ENCODE results near the gene IL18. TPM values are rescaled to one million over a fixed set of nuclear protein-coding genes. Genes with fewer than 3 reads are reported as not detected.

IL18 gene
- polyA plus RNA-seq, 2 of the 4 experiments (the other 2 are of a cell fraction) = 95.5 to 119 TPM

GRCh38 chr11:112123129-112123528 lies 40.8 kb downstream of the IL18 start:
- ATAC-seq (no peak), DNase-seq (ENCODE audit: low read depth in 1 of 2, low spot score in 1 of 2) (no peak), FAIRE-seq (no peak)
- H3K27ac ChIP-seq = no peak overlapping the region
- no peak overlapping the region for H3K4me2 ChIP-seq
- H3K4me1 ChIP-seq = peaks cover 3% of the 10 kb centered on the region
- ChIA-PET CTCF (interaction anchor here (3.9 kb wide), 1 partner anchor 9 kb away, joined by 16 read pairs; no protein-coding TSS in a partner anchor), POLR2A (no interaction called here)
- H3K4me3 ChIP-seq = no peak overlapping the region
- no peak for TF ChIP-seq NPAS2 (CRISPR knock-in tag; IDR thresholded peaks at IDR 0.05; ENCODE audit: borderline replicate concordance)
- WGBS (ENCODE audit: missing lambda C conversion rate) = 90% methylated on average over 4 of the region's 4 CpGs
- no peaks in the 10 kb centered on the region for H3K9me3 ChIP-seq

GRCh38 chr11:112121981-112122615 lies 41.8 kb downstream of the IL18 start:
- Histone ChIP-seq H3K4me3 (no peak overlapping the region), H3K9me3 (no peaks in the 10 kb centered on the region), H3K4me1 (no peaks in the 10 kb centered on the region), H3K4me2 (no peak overlapping the region), H3K27ac (no peak overlapping the region)
- CTCF ChIA-PET = interaction anchor here (3.9 kb wide), 1 partner anchor 8 kb away, joined by 16 read pairs; no protein-coding TSS in a partner anchor
- no peak for DNase-seq (ENCODE audit: low read depth in 1 of 2, low spot score in 1 of 2)
- POLR2A ChIA-PET = no interaction called here
- 83% methylated on average over 5 of the region's 5 CpGs for WGBS (ENCODE audit: missing lambda C conversion rate)
- ATAC-seq = no peak
- TF ChIP-seq RARB (CRISPR knock-in tag; IDR thresholded peaks at IDR 0.05) (no peak), FOSB (CRISPR knock-in tag; IDR thresholded peaks at IDR 0.05) (no peak), ELK1 (IDR thresholded peaks at IDR 0.05; ENCODE audit: low read depth, low read length) (no peak), HES2 (IDR thresholded peaks at IDR 0.05) (no peak), CEBPB (IDR thresholded peaks at IDR 0.05) (no peak)
- TF ChIP-seq, protein P1, sequence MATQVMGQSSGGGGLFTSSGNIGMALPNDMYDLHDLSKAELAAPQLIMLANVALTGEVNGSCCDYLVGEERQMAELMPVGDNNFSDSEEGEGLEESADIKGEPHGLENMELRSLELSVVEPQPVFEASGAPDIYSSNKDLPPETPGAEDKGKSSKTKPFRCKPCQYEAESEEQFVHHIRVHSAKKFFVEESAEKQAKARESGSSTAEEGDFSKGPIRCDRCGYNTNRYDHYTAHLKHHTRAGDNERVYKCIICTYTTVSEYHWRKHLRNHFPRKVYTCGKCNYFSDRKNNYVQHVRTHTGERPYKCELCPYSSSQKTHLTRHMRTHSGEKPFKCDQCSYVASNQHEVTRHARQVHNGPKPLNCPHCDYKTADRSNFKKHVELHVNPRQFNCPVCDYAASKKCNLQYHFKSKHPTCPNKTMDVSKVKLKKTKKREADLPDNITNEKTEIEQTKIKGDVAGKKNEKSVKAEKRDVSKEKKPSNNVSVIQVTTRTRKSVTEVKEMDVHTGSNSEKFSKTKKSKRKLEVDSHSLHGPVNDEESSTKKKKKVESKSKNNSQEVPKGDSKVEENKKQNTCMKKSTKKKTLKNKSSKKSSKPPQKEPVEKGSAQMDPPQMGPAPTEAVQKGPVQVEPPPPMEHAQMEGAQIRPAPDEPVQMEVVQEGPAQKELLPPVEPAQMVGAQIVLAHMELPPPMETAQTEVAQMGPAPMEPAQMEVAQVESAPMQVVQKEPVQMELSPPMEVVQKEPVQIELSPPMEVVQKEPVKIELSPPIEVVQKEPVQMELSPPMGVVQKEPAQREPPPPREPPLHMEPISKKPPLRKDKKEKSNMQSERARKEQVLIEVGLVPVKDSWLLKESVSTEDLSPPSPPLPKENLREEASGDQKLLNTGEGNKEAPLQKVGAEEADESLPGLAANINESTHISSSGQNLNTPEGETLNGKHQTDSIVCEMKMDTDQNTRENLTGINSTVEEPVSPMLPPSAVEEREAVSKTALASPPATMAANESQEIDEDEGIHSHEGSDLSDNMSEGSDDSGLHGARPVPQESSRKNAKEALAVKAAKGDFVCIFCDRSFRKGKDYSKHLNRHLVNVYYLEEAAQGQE (IDR thresholded peaks at IDR 0.05) = no peak
- no peak for FAIRE-seq

DNA sequence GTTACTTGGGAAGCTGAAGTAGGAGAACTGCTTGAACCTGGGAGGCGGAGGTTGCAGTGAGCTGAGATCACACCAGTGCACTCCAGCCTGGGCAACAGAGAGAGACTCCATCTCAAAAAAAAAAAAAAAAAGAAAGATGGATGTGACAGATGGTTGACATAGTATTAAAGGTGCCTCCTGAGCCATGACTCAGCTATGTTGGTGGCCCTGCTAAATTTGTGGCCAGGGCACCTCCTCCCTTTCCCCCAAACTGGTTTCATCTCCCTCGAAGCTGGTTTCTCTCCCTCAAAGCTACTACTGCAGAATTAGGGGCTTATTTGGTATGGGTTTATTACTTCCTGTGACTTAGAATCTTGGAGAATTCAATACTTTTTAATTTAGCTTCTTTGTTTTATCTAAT lies 45.7 kb downstream of the IL18 start:
- POLR2A ChIA-PET = no interaction called here
- WGBS (ENCODE audit: missing lambda C conversion rate) = 68% methylated on average over 2 of the region's 2 CpGs
- TF ChIP-seq SREBF2 (IDR thresholded peaks at IDR 0.05) (no peak), FOSL2 (IDR thresholded peaks at IDR 0.05) (no peak), FOSL2 (CRISPR knock-in tag; IDR thresholded peaks at IDR 0.05) (no peak)

DNA sequence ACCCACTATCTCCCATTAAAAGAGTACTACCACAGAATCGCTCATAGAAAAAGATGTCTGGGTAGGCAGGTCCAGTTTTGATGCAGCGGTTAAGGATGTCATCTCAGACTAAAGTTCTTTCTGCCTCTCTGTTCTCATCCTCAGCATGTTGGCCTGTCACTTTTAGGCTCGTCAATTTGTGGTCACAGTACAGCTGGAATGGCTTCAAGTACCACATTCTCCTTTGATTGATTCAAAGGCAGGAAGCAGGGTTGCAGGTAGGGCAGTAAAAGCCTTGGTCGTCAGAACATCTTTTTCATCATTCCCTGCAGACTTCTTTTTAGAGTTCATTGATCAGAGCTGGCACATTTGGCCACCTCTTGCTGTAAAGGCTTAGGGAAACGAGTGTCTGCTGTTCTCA lies 48.5 kb downstream of the IL18 start:
- CTCF ChIA-PET = interaction anchor here (1.2 to 6.5 kb wide), 4 partner anchors 11 to 62 kb away, joined by 3 to 50 read pairs (median 13); partner anchors contain the start of gene BCO2

More for the DNA sequence above, 45.7 kb downstream of the IL18 start:
- H3K4me1 ChIP-seq = 0 out of 3 replicates have a peak, but pooled peaks cover 3% of the 10 kb centered on the region
- H3K4me2 ChIP-seq = no peak overlapping the region
- no peak overlapping the region for H3K27ac ChIP-seq
- DNase-seq (ENCODE audit: low read depth in 1 of 2, low spot score in 1 of 2) = no peak
- CTCF ChIA-PET = interaction anchor here (1.1 kb wide), 1 partner anchor 57 kb away, joined by 3 read pairs; the partner anchor contains the start of gene BCO2
- no peak for ATAC-seq
- FAIRE-seq = no peak
- no peaks in the 10 kb centered on the region for H3K9me3 ChIP-seq
- no peak overlapping the region for H3K4me3 ChIP-seq

More for the DNA sequence above, 48.5 kb downstream of the IL18 start:
- H3K4me2 ChIP-seq = no peak overlapping the region
- H3K4me1 ChIP-seq = 0 out of 3 replicates have a peak, but pooled peaks cover 3% of the 10 kb centered on the region
- no peak overlapping the region for H3K4me3 ChIP-seq
- no peak for DNase-seq (ENCODE audit: low read depth in 1 of 2, low spot score in 1 of 2)
- 74% methylated on average over 5 of the region's 5 CpGs for WGBS (ENCODE audit: missing lambda C conversion rate)
- no peaks in the 10 kb centered on the region for H3K9me3 ChIP-seq
- no peak for FAIRE-seq
- H3K27ac ChIP-seq = no peak overlapping the region
- TF ChIP-seq ELK1 (IDR thresholded peaks at IDR 0.05; ENCODE audit: low read depth, low read length) = no peak
- TF ChIP-seq, protein P1 (IDR thresholded peaks at IDR 0.05) = no peak
- no peak for TF ChIP-seq CBX2 (IDR thresholded peaks at IDR 0.05; ENCODE audit: borderline replicate concordance, low read depth)
- no peak for TF ChIP-seq RARB (CRISPR knock-in tag; IDR thresholded peaks at IDR 0.05)
- no peak for TF ChIP-seq FOSL2 (IDR thresholded peaks at IDR 0.05)
- no peak for TF ChIP-seq FOSL2 (CRISPR knock-in tag; IDR thresholded peaks at IDR 0.05)
- TF ChIP-seq RFX5 (IDR thresholded peaks at IDR 0.05) = no peak
- TF ChIP-seq KDM1A (IDR thresholded peaks at IDR 0.05; ENCODE audit: low read depth) = no peak
- TF ChIP-seq JUNB (IDR thresholded peaks at IDR 0.05) = no peak
- no peak for TF ChIP-seq HOXB5 (CRISPR knock-in tag; IDR thresholded peaks at IDR 0.05)
- ATAC-seq = no peak
- POLR2A ChIA-PET = no interaction called here
